GM20000 (cell line): ENCODE measurements around the gene ZFR2.

ENCODE experiments used
- DNase-seq: peaks from one replicate; pipeline ENCODE4 v3.0.0; 2012; ENCODE audit warnings: low spot score
- CTCF ChIP-seq: IDR thresholded peaks from 2 replicates; pipeline ENCODE4 v1.5.1; 2012; ENCODE audit warnings: mild to moderate bottlenecking, control low read depth; ENCODE audit errors: extremely low read depth, missing control alignments

Gene ZFR2

GRCh38 chr19:3774621-3775373 is 94.0 kb downstream of the ZFR2 start:
- no peak for DNase-seq
- no peak for TF ChIP-seq CTCF

GRCh38 chr19:3773814-3774515 is 94.9 kb downstream of the ZFR2 start:
- no peak for TF ChIP-seq CTCF
- DNase-seq: no peak

- TF ChIP-seq CTCF: no peak
- DNase-seq: no peak
Measured at GRCh38 chr19:3771906-3772455, 96.9 kb downstream of the ZFR2 start, which contains the start of gene RAX2. TSS of gene RAX2 (minus strand) at chr19:3772228. CDS start at chr19:3771742, 486 bp downstream.

GRCh38 chr19:3771000-3771905 is 97.6 kb downstream of the ZFR2 start:
- no peak for DNase-seq
- TF ChIP-seq CTCF: no peak

GRCh38 chr19:3770136-3770999 is 98.5 kb downstream of the ZFR2 start:
- no peak for DNase-seq
- no peak for TF ChIP-seq CTCF

GRCh38 chr19:3769494-3769893 is 99.3 kb downstream of the ZFR2 start:
- no peak for TF ChIP-seq CTCF
- no peak for DNase-seq
